Measurements from ENCODE around the gene AMPD3.

The AMPD3 gene

DNA sequence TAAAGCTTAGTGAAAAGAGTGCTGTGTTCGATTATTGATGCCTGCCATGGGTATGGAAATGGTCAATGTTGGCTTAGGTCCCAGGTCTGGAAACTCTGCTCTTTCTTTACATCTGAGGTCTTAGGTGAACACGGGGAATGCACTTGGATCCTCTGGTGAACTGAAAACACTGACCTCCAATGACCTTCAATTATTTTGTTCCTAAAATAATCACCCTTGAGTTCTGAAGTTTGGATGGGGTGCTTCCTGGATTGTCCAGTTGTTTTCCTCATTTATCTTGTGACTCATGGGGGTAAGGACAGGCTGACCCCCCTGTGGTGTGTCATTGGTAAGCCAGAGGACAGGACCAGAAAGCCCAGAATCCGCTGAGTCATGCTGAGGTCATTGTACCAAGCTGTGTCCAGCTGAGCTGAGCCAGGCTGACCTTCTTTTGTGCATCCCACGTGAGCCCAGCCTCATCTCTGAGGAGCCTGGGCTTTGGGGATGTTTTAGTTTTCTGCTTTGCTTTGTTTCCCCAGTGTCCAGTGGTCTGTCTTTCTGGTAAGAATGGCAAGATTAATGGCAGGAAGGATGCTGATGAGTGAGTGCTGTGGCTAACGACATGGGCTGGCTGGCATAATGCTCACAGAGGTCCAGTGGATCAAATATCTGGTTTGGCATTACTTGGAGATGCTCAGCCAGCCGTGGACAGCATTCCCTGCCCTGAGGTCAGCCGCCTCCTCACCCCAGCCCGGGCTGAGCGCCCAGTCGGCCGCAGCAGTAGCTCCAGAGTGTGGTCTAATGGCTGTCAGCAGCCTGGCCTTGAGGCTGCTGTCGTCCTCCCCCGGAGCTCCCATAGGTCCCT lies 35.6 kb downstream of the AMPD3 start:
- Histone ChIP-seq H3K27ac (ENCODE audit: low read depth, low read length) (no peak overlapping the region), H3K4me3 (ENCODE audit: low read depth, low read length) (no peak overlapping the region), H3K4me1 (ENCODE audit: control insufficient read depth in 1 of 2, insufficient read depth in 2 of 2, low read length in 2 of 2) (peaks cover 0 to 5% of the 10 kb centered on the region in 2 experiments), H2BK120ac (ENCODE audit: insufficient read depth, low read length, poor library complexity) (no peak overlapping the region), H3K9ac (ENCODE audit: low read length) (no peak overlapping the region), H3K23ac (ENCODE audit: low read length) (no peak overlapping the region), H3K36me3 (ENCODE audit: control insufficient read depth in 1 of 2, insufficient read depth in 2 of 2, low read length in 2 of 2) (no peaks in the 10 kb centered on the region), H2AFZ (ENCODE audit: insufficient read depth, low read length, poor library complexity) (no peak overlapping the region), H2BK5ac (ENCODE audit: low read depth, low read length, poor library complexity) (no peak overlapping the region), H2BK12ac (ENCODE audit: low read length) (peak overlapping the region; percentile 37), H4K91ac (ENCODE audit: low read depth, low read length) (no peak overlapping the region), H2AK5ac (ENCODE audit: low read length) (no peak overlapping the region), H4K12ac (ENCODE audit: low read depth, low read length) (no peak overlapping the region), H3K14ac (ENCODE audit: low read length) (no peak overlapping the region), H3K4me2 (ENCODE audit: low read length) (no peak overlapping the region), H3K18ac (ENCODE audit: low read length) (no peak overlapping the region), H3K79me1 (ENCODE audit: low read length) (no peaks in the 10 kb centered on the region), H3K4ac (ENCODE audit: low read depth, low read length) (no peak overlapping the region), H3K79me2 (ENCODE audit: control insufficient read depth, insufficient read depth, low read length, poor library complexity) (no peaks in the 10 kb centered on the region), H3K27me3 (ENCODE audit: insufficient read depth, low read length) (no peaks in the 10 kb centered on the region), H4K8ac (ENCODE audit: low read depth, low read length) (no peak overlapping the region), H3K9me3 (ENCODE audit: insufficient read depth, low read depth, low read length) (peaks cover 2% of the 10 kb centered on the region)
- peak; percentile 13 to 33 for DNase-seq
- WGBS (ENCODE audit: extremely low coverage, insufficient coverage, insufficient read length) = no CpG with 5 or more reads among the region's 13 CpGs

DNA sequence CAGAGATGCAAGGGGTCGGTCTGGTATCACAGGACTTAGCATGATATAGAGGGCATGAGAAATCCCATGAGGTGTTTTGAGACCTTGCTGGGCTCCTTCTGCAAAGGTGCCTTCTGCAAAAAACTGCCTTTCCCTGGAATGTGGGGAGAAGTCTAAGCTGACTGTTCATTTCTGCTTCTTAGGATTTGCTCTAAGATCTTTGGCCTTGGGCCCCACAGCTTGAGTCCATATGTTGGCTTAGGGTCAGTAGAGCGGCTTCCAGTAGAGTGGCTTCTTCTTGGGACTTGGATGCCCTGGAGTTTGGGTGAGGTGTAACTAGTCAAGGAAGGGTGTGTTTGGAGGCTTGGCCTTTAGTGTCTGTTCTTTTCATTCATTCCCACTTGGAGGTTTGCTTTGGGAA lies 37.0 kb downstream of the AMPD3 start:
- H3K4ac ChIP-seq (ENCODE audit: low read depth, low read length) = no peak overlapping the region
- no peaks in the 10 kb centered on the region for H3K27me3 ChIP-seq (ENCODE audit: insufficient read depth, low read length)
- no CpG with 5 or more reads among the region's 2 CpGs for WGBS (ENCODE audit: extremely low coverage, insufficient coverage, insufficient read length)

DNA sequence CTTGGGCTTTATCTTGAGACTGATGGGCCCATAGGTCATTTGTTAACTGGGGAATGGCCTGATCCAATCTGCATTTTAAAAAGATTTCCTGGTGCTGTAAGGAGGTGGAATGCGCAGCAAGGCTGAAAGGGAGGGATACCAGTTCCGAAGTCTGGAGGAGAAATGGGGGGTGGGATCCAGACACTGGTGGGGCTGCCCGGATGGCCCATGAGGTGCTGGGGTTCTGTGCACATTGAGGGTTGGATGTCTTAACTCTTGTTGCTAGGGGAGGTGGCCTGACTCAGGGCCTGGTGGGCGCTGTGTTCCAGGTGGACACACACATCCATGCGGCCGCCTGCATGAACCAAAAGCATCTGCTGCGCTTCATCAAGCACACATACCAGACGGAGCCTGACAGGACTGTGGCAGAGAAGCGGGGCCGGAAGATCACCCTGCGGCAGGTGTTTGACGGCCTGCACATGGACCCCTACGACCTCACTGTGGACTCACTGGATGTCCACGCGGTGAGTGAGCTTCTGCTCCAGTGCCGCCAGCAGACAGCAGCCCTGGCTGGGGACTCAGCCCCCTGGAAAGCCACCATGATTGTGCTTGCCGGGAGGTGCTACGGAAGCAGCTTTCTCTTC lies 38.1 kb downstream of the AMPD3 start:
- Histone ChIP-seq H3K27me3 (ENCODE audit: insufficient read depth, low read length) (no peaks in the 10 kb centered on the region), H3K27ac (ENCODE audit: low read depth, low read length) (no peak overlapping the region), H3K14ac (ENCODE audit: low read length) (no peak overlapping the region), H3K9ac (ENCODE audit: low read length) (no peak overlapping the region), H3K4me1 (ENCODE audit: control insufficient read depth in 1 of 2, insufficient read depth in 2 of 2, low read length in 2 of 2) (peaks cover 0 to 5% of the 10 kb centered on the region in 2 experiments), H2AK5ac (ENCODE audit: low read length) (no peak overlapping the region), H3K4ac (ENCODE audit: low read depth, low read length) (no peak overlapping the region), H4K12ac (ENCODE audit: low read depth, low read length) (no peak overlapping the region), H2BK12ac (ENCODE audit: low read length) (no peak overlapping the region), H4K91ac (ENCODE audit: low read depth, low read length) (no peak overlapping the region), H2BK5ac (ENCODE audit: low read depth, low read length, poor library complexity) (no peak overlapping the region), H3K9me3 (ENCODE audit: insufficient read depth, low read depth, low read length) (peaks cover 2% of the 10 kb centered on the region), H4K8ac (ENCODE audit: low read depth, low read length) (no peak overlapping the region), H3K79me1 (ENCODE audit: low read length) (no peaks in the 10 kb centered on the region), H3K18ac (ENCODE audit: low read length) (no peak overlapping the region), H2BK120ac (ENCODE audit: insufficient read depth, low read length, poor library complexity) (no peak overlapping the region), H3K79me2 (ENCODE audit: control insufficient read depth, insufficient read depth, low read length, poor library complexity) (no peaks in the 10 kb centered on the region), H2AFZ (ENCODE audit: insufficient read depth, low read length, poor library complexity) (no peak overlapping the region), H3K4me3 (ENCODE audit: low read depth, low read length) (no peak overlapping the region), H3K36me3 (ENCODE audit: control insufficient read depth in 1 of 2, insufficient read depth in 2 of 2, low read length in 2 of 2) (no peaks in the 10 kb centered on the region), H3K4me2 (ENCODE audit: low read length) (no peak overlapping the region), H3K23ac (ENCODE audit: low read length) (no peak overlapping the region)
- no peak for DNase-seq
- WGBS (ENCODE audit: extremely low coverage, insufficient coverage, insufficient read length) = no CpG with 5 or more reads among the region's 18 CpGs

More for the DNA sequence above, 37.0 kb downstream of the AMPD3 start:
- Histone ChIP-seq H3K9ac (ENCODE audit: low read length) (no peak overlapping the region), H4K8ac (ENCODE audit: low read depth, low read length) (no peak overlapping the region), H2BK120ac (ENCODE audit: insufficient read depth, low read length, poor library complexity) (no peak overlapping the region), H2AFZ (ENCODE audit: insufficient read depth, low read length, poor library complexity) (no peak overlapping the region), H2AK5ac (ENCODE audit: low read length) (no peak overlapping the region), H3K18ac (ENCODE audit: low read length) (no peak overlapping the region), H3K27ac (ENCODE audit: low read depth, low read length) (no peak overlapping the region), H4K91ac (ENCODE audit: low read depth, low read length) (no peak overlapping the region), H4K12ac (ENCODE audit: low read depth, low read length) (no peak overlapping the region), H3K14ac (ENCODE audit: low read length) (no peak overlapping the region), H2BK12ac (ENCODE audit: low read length) (no peak overlapping the region), H3K79me1 (ENCODE audit: low read length) (no peaks in the 10 kb centered on the region), H2BK5ac (ENCODE audit: low read depth, low read length, poor library complexity) (no peak overlapping the region), H3K9me3 (ENCODE audit: insufficient read depth, low read depth, low read length) (peaks cover 2% of the 10 kb centered on the region), H3K36me3 (ENCODE audit: control insufficient read depth in 1 of 2, insufficient read depth in 2 of 2, low read length in 2 of 2) (no peaks in the 10 kb centered on the region), H3K79me2 (ENCODE audit: control insufficient read depth, insufficient read depth, low read length, poor library complexity) (no peaks in the 10 kb centered on the region), H3K23ac (ENCODE audit: low read length) (no peak overlapping the region), H3K4me1 (ENCODE audit: control insufficient read depth in 1 of 2, insufficient read depth in 2 of 2, low read length in 2 of 2) (peaks cover 0 to 5% of the 10 kb centered on the region in 2 experiments), H3K4me3 (ENCODE audit: low read depth, low read length) (no peak overlapping the region), H3K4me2 (ENCODE audit: low read length) (no peak overlapping the region)
- DNase-seq = no peak

DNA sequence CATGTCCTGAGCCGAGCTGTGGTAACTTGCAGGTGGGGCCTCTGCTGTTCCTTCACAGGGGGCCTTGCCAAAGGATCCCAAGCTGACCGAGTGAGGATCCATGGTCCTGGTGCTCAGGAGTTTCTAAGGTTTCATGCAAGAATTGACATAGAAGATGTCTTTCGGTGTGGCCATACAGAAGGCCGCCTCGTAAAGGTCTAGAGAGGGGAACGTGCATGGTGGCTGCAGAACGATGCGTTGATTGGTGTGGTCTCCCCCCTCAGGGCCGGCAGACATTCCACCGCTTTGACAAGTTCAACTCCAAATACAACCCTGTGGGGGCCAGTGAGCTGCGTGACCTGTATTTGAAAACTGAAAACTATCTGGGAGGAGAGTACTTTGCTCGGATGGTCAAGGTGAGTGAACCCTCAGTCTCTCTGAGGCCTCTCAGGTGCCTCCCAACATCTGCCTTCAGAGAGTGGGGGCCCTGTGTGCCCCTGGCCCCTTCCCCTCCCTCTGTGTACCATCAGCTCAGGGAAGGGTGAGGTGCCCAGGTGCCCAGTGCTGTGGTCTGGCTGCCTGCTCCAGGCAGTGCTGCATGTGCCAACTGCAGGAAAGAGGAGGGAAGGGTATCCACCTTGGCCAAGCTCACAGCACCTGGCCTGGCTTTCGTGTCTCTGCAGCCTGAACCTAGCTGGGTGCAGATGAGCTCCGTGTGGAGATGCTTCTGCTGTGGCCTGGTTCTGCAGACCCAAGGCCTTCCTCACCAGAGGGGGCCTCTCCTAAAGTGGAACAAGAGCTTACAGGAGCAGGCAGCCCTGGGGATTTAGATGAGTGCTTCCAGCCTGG lies 39.8 kb downstream of the AMPD3 start:
- H4K8ac ChIP-seq (ENCODE audit: low read depth, low read length) = no peak overlapping the region
- H4K12ac ChIP-seq (ENCODE audit: low read depth, low read length) = no peak overlapping the region
- no peak overlapping the region for H4K91ac ChIP-seq (ENCODE audit: low read depth, low read length)
- no peak overlapping the region for H3K27ac ChIP-seq (ENCODE audit: low read depth, low read length)
- H3K79me2 ChIP-seq (ENCODE audit: control insufficient read depth, insufficient read depth, low read length, poor library complexity) = no peaks in the 10 kb centered on the region
- H2BK5ac ChIP-seq (ENCODE audit: low read depth, low read length, poor library complexity) = no peak overlapping the region
- no peak overlapping the region for H3K4me3 ChIP-seq (ENCODE audit: low read depth, low read length)
- no peak overlapping the region for H2BK120ac ChIP-seq (ENCODE audit: insufficient read depth, low read length, poor library complexity)
- no peak overlapping the region for H2AFZ ChIP-seq (ENCODE audit: insufficient read depth, low read length, poor library complexity)
- no peak for DNase-seq
- H3K14ac ChIP-seq (ENCODE audit: low read length) = no peak overlapping the region
- H3K4me1 ChIP-seq (ENCODE audit: control insufficient read depth in 1 of 2, insufficient read depth in 2 of 2, low read length in 2 of 2) = peaks cover 0 to 5% of the 10 kb centered on the region in 2 experiments
- H3K79me1 ChIP-seq (ENCODE audit: low read length) = no peaks in the 10 kb centered on the region
- no peak overlapping the region for H2AK5ac ChIP-seq (ENCODE audit: low read length)
- H3K4me2 ChIP-seq (ENCODE audit: low read length) = no peak overlapping the region
- no peak overlapping the region for H3K23ac ChIP-seq (ENCODE audit: low read length)
- H2BK12ac ChIP-seq (ENCODE audit: low read length) = no peak overlapping the region
- H3K18ac ChIP-seq (ENCODE audit: low read length) = no peak overlapping the region
- no peak overlapping the region for H3K4ac ChIP-seq (ENCODE audit: low read depth, low read length)
- no peaks in the 10 kb centered on the region for H3K27me3 ChIP-seq (ENCODE audit: insufficient read depth, low read length)
- no peaks in the 10 kb centered on the region for H3K9me3 ChIP-seq (ENCODE audit: insufficient read depth, low read depth, low read length)
- no CpG with 5 or more reads among the region's 14 CpGs for WGBS (ENCODE audit: extremely low coverage, insufficient coverage, insufficient read length)
- H3K36me3 ChIP-seq (ENCODE audit: control insufficient read depth in 1 of 2, insufficient read depth in 2 of 2, low read length in 2 of 2) = no peaks in the 10 kb centered on the region
- H3K9ac ChIP-seq (ENCODE audit: low read length) = no peak overlapping the region
